H1 (cell line): ENCODE measurements around the gene CROCC2. TPM values are rescaled to one million over a fixed set of nuclear protein-coding genes. Genes with fewer than 3 reads are reported as not detected.

Source experiments
- HDAC2 ChIP-seq, 2 experiments: fragments of 300-600 bp in 1 of 2; sonication (generic) in 1 of 2; IDR thresholded peaks; 2 replicates each; pipeline ENCODE4 v1.6.1; 2011 to 2012; ENCODE audit warnings: low read depth in 2 of 2, low read length in 2 of 2, mild to moderate bottlenecking in 2 of 2, moderate library complexity in 2 of 2, borderline replicate concordance in 1 of 2, inconsistent platforms in 1 of 2
- MAX ChIP-seq: IDR thresholded peaks from 2 replicates; pipeline ENCODE4 v1.6.1; 2012; ENCODE audit warnings: inconsistent platforms
- NRF1 ChIP-seq: IDR thresholded peaks from 2 replicates; pipeline ENCODE4 v1.6.1; 2011; ENCODE audit warnings: mild to moderate bottlenecking, low read depth, low read length, improper control_type of control experiment
- RAD21 ChIP-seq, 2 experiments: IDR thresholded peaks in 1 of 2; conservative IDR thresholded peaks in 1 of 2; 2 replicates each; pipeline ENCODE4 v1.6.1; 2011; ENCODE audit warnings: low read depth in 2 of 2, low read length in 2 of 2, improper control_type of control experiment in 1 of 2, inconsistent platforms in 1 of 2, mild to moderate bottlenecking in 1 of 2, moderate library complexity in 1 of 2
- RNF2 ChIP-seq: fragments of 200-900, 300-1000 bp; sonication (generic); IDR thresholded peaks from 2 replicates; pipeline ENCODE4 v1.7.1; 2016; ENCODE audit warnings: borderline replicate concordance, low read depth, mild to moderate bottlenecking, antibody characterized with exemption, low read length; ENCODE audit not compliant: poor library complexity, severe bottlenecking; ENCODE audit errors: missing control alignments
- SIX5 ChIP-seq: IDR thresholded peaks from 2 replicates; pipeline ENCODE4 v1.6.1; 2011; ENCODE audit warnings: mild to moderate bottlenecking, low read depth, low read length
- SP4 ChIP-seq: IDR thresholded peaks from 2 replicates; pipeline ENCODE4 v1.6.1; 2012; ENCODE audit warnings: low read length, inconsistent platforms
- ZNF274 ChIP-seq: IDR thresholded peaks from 2 replicates; pipeline ENCODE4 v1.7.0; 2012; ENCODE audit warnings: low read length, borderline replicate concordance; ENCODE audit errors: extremely low read depth
- polyA plus RNA-seq, 7 experiments: library from polyadenylated mRNA; depleted of rRNA in 3 of 7; stranded (reverse) in 5 of 7; unstranded in 2 of 7; fragments of >200 nt in 5 of 7; fragments of 200-250 nt in 2 of 7; gene quantifications; 1 replicate in 5 of 7; 2 replicates in 1 of 7; 4 replicates in 1 of 7; pipeline versions ENCODE4 v1.2.1 to v1.2.3, GENCODE V29; 2011 to 2013; ENCODE audit warnings: missing spikeins in 2 of 7, mixed read lengths in 2 of 7
- total RNA-seq: library from RNA; stranded (reverse); fragmentation: NEBNext Ultra II Directional; extraction: Animal tissue kit (Norgen Biotek cat#: 25700); gene quantifications from 2 replicates; pipeline ENCODE4 v1.2.1, GENCODE V29; 2021

CROCC2 gene
- total and polyA plus RNA-seq, 2 of the 8 experiments (the other 6 are each of a cell fraction or from before 2014, with no cell fraction given), result not detected

- TF ChIP-seq HDAC2 (IDR thresholded peaks at IDR 0.05; ENCODE audit: borderline replicate concordance in 1 of 2, low read depth in 2 of 2, low read length in 2 of 2), result no peak
- TF ChIP-seq RNF2, result no peak
- no peak for TF ChIP-seq NRF1
- TF ChIP-seq MAX, result no peak
- TF ChIP-seq SP4, result no peak
- TF ChIP-seq RAD21 (IDR thresholded peaks at IDR 0.05 in 1 of 2, conservative IDR thresholded peaks at IDR 0.05 in 1 of 2; ENCODE audit: low read depth in 2 of 2, low read length in 2 of 2), result no peak
- TF ChIP-seq ZNF274, result no peak
- no peak for TF ChIP-seq SIX5
These were observed 41.5 kb downstream of the CROCC2 start (continued) for GRCh38 chr2:240947607-240948006.
